H9 (cell line): ENCODE measurements around the gene KIF5C. TPM values are rescaled to one million over a fixed set of nuclear protein-coding genes. Genes with fewer than 3 reads are reported as not detected.

Experiments
- DNase-seq: peaks from one replicate; pipeline ENCODE4 v3.0.0-alpha.2; 2017
- H2AFZ ChIP-seq: one replicate; pipeline ENCODE4 v1.6.1; 2013; ENCODE audit warnings: mild to moderate bottlenecking, low read length, control low read depth, moderate library complexity
- H2AK5ac ChIP-seq: 2 replicates; pipeline ENCODE4 v1.6.1; 2013; ENCODE audit warnings: low read length, control low read depth, mixed read lengths; ENCODE audit not compliant: insufficient read length
- H2BK120ac ChIP-seq: one replicate; pipeline ENCODE4 v1.6.1; 2013; ENCODE audit warnings: low read depth, mild to moderate bottlenecking, low read length, control low read depth, inconsistent platforms; ENCODE audit not compliant: poor library complexity, severe bottlenecking
- H2BK12ac ChIP-seq: 2 replicates; pipeline ENCODE4 v1.6.1; 2013; ENCODE audit warnings: low read length, control low read depth, mixed read lengths, low read depth; ENCODE audit not compliant: insufficient read length
- H2BK15ac ChIP-seq: 2 replicates; pipeline ENCODE4 v1.6.1; 2013; ENCODE audit warnings: low read depth, low read length, control low read depth
- H2BK20ac ChIP-seq: one replicate; pipeline ENCODE4 v1.6.1; 2013; ENCODE audit warnings: low read depth, mild to moderate bottlenecking, low read length, control low read depth, inconsistent platforms; ENCODE audit not compliant: poor library complexity, severe bottlenecking
- H2BK5ac ChIP-seq: 2 replicates; pipeline ENCODE4 v1.6.1; 2013; ENCODE audit warnings: low read length, control low read depth, mixed read lengths; ENCODE audit not compliant: insufficient read length
- H3K14ac ChIP-seq: 2 replicates; pipeline ENCODE4 v1.6.1; 2013; ENCODE audit warnings: low read length, control low read depth; ENCODE audit not compliant: insufficient read depth
- H3K18ac ChIP-seq: 2 replicates; pipeline ENCODE4 v1.6.1; 2013; ENCODE audit warnings: low read depth, mild to moderate bottlenecking, mixed read lengths, low read length, control low read depth; ENCODE audit not compliant: insufficient read length
- H3K23ac ChIP-seq: 2 replicates; pipeline ENCODE4 v1.6.1; 2013; ENCODE audit warnings: low read length, control low read depth, mixed read lengths, low read depth; ENCODE audit not compliant: insufficient read length
- H3K23me2 ChIP-seq: 2 replicates; pipeline ENCODE4 v1.6.1; 2013; ENCODE audit warnings: low read depth, mild to moderate bottlenecking, mixed read lengths, low read length, control low read depth; ENCODE audit not compliant: insufficient read length, poor library complexity, severe bottlenecking
- H3K27ac ChIP-seq: 2 replicates; pipeline ENCODE4 v1.5.1; 2013; ENCODE audit warnings: low read length, control low read depth, mixed read lengths, low read depth; ENCODE audit not compliant: insufficient read length
- H3K27me3 ChIP-seq: 2 replicates; pipeline ENCODE4 v1.6.1; 2013; ENCODE audit warnings: low read length, control low read depth, inconsistent platforms; ENCODE audit not compliant: insufficient read depth
- H3K4ac ChIP-seq: 2 replicates; pipeline ENCODE4 v1.6.1; 2013; ENCODE audit warnings: low read depth, mild to moderate bottlenecking, control low read depth, inconsistent platforms, low read length, moderate library complexity
- H3K4me1 ChIP-seq: 2 replicates; pipeline ENCODE4 v1.6.1; 2013; ENCODE audit warnings: low read length, control low read depth, inconsistent platforms; ENCODE audit not compliant: insufficient read depth
- H3K4me2 ChIP-seq: 2 replicates; pipeline ENCODE4 v1.6.1; 2013; ENCODE audit warnings: low read length, control low read depth, mixed read lengths; ENCODE audit not compliant: insufficient read length, insufficient read depth
- H3K56ac ChIP-seq: 2 replicates; pipeline ENCODE4 v1.6.1; 2013; ENCODE audit warnings: low read depth, mild to moderate bottlenecking, mixed read lengths, low read length, control low read depth; ENCODE audit not compliant: insufficient read length
- H3K79me1 ChIP-seq: 2 replicates; pipeline ENCODE4 v1.6.1; 2013; ENCODE audit warnings: low read depth, mild to moderate bottlenecking, moderate library complexity, low read length, control low read depth, inconsistent platforms; ENCODE audit not compliant: insufficient read depth, poor library complexity, severe bottlenecking
- H3K79me2 ChIP-seq: 2 replicates; pipeline ENCODE4 v1.6.1; 2013; ENCODE audit warnings: low read length, control low read depth, inconsistent platforms; ENCODE audit not compliant: insufficient read depth
- H3K9ac ChIP-seq: 2 replicates; pipeline ENCODE4 v1.6.1; 2013; ENCODE audit warnings: low read length, control low read depth, mixed read lengths; ENCODE audit not compliant: insufficient read length; ENCODE audit errors: extremely low read depth
- H3K9me3 ChIP-seq: one replicate; pipeline ENCODE4 v1.6.1; 2013; ENCODE audit warnings: low read depth, low read length, inconsistent platforms; ENCODE audit not compliant: control insufficient read depth
- H3T11ph ChIP-seq: one replicate; pipeline ENCODE4 v1.6.1; 2013; ENCODE audit warnings: mild to moderate bottlenecking, low read length, control low read depth, inconsistent platforms
- H4K20me1 ChIP-seq: one replicate; pipeline ENCODE4 v1.6.1; 2013; ENCODE audit not compliant: control insufficient read depth, insufficient read length, insufficient read depth
- H4K5ac ChIP-seq: 2 replicates; pipeline ENCODE4 v1.6.1; 2013; ENCODE audit warnings: low read depth, mild to moderate bottlenecking, mixed read lengths, low read length, control low read depth; ENCODE audit not compliant: insufficient read length
- H4K8ac ChIP-seq: replicated peaks from 2 replicates; pipeline ENCODE4 v1.6.1; 2013; ENCODE audit warnings: low read length, control low read depth, mixed read lengths, low read depth; ENCODE audit not compliant: insufficient read length
- H4K91ac ChIP-seq: 2 replicates; pipeline ENCODE4 v1.6.1; 2013; ENCODE audit warnings: low read depth, mild to moderate bottlenecking, moderate library complexity, mixed read lengths, low read length, control low read depth; ENCODE audit not compliant: insufficient read length
- H3K27ac Mint-ChIP-seq, 3 experiments: 2 replicates in 2 of 3; 3 replicates in 1 of 3; pipeline ENCODE4 v1.8.0; 2020 to 2021; ENCODE audit warnings: mixed read lengths in 3 of 3, mild to moderate bottlenecking in 1 of 3, moderate library complexity in 1 of 3
- H3K27me3 Mint-ChIP-seq: 2 replicates; pipeline ENCODE4 v1.8.0; 2021; ENCODE audit warnings: low read depth, mild to moderate bottlenecking, moderate library complexity, mixed read lengths
- H3K36me3 Mint-ChIP-seq, 3 experiments: 2 replicates in 2 of 3; 3 replicates in 1 of 3; pipeline ENCODE4 v1.8.0; 2020 to 2021; ENCODE audit warnings: low read depth in 3 of 3, mixed read lengths in 3 of 3; ENCODE audit not compliant: insufficient read depth in 1 of 3
- H3K4me1 Mint-ChIP-seq, 2 experiments: 2 replicates each; pipeline ENCODE4 v1.8.0; 2020; ENCODE audit warnings: mixed read lengths in 2 of 2
- H3K4me3 Mint-ChIP-seq, 2 experiments: 2 replicates in 1 of 2; 3 replicates in 1 of 2; pipeline ENCODE4 v1.8.0; 2020 to 2021; ENCODE audit warnings: mild to moderate bottlenecking in 2 of 2, mixed read lengths in 2 of 2, moderate library complexity in 1 of 2
- H3K9me3 Mint-ChIP-seq, 2 experiments: 2 replicates in 1 of 2; 3 replicates in 1 of 2; pipeline ENCODE4 v1.8.0; 2020; ENCODE audit warnings: mild to moderate bottlenecking in 2 of 2, mixed read lengths in 2 of 2, moderate library complexity in 1 of 2
- WGBS: extraction: QIAGEN DNeasy Blood & Tissue Kit; methylation state at CpG from one replicate; pipeline ENCODE4 v1.1.7; 2013; ENCODE audit warnings: missing lambda C conversion rate, low lambda C conversion rate, mixed read lengths; ENCODE audit not compliant: insufficient read length; ENCODE audit errors: extremely low coverage; 5-methylcytosine and 5-hydroxymethylcytosine counted together
- total RNA-seq: library from RNA; stranded (reverse); gene quantifications from 2 replicates; pipeline ENCODE4 v1.2.1, GENCODE V29; 2021
- TF ChIP-seq, protein P1 (sequence below): fragments of 200-600 bp; sonication (generic); conservative IDR thresholded peaks from 3 replicates; pipeline ENCODE4 v1.8.0; 2021; ENCODE audit warnings: antibody characterized with exemption, mild to moderate bottlenecking

Gene KIF5C
- total RNA-seq, 1 experiment from 2014 or later = 52.9 TPM

DNA sequence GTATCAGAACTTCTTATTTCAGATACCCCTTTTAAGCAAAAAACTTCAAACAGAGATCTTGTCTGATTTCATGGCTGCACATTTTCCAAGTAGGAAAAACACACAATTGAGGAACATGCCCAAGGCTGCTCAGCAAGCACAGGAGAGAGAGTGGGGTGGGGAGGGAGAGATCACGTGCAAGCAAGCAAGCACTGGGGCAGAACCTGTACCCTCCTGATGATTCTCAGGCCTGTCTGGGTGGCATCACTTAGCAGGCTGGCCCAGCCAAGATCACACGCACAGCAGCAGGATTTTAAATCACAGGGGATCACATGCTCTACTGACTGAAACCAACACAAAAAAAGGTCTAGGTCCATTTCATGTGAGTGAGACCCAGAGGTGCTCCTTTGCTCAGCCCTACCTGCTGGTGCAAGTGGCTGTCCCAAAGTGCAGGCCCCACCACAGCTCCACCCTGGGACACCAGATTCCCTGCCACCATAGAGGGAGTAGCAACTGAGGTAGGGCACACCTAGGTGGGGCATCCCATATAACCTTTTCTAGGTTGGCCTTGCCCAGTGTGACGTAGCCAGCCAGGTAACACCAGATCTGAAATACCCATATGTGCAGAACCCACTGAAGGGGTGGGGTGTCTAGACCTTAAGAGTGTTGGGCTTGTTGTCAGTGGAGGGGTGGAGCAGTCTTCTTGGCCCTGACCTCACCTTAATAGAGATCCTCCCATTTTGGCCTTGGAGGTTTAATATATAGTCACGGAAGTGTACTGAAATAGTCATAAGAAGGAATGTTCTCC lies 161.7 kb downstream of the KIF5C start:
- no peak overlapping the region for H3K23ac ChIP-seq
- H3K4ac ChIP-seq = no peak overlapping the region
- H4K91ac ChIP-seq = no peak overlapping the region
- H2BK5ac ChIP-seq = no peak overlapping the region
- Mint-ChIP-seq H3K27me3 (peaks cover 38% of the 10 kb centered on the region), H3K9me3 (no peaks in the 10 kb centered on the region), H3K4me1 (peaks cover 23 to 24% of the 10 kb centered on the region in 2 experiments), H3K4me3 (no peak overlapping the region; a peak in 1 of 5 replicates), H3K36me3 (no peaks in the 10 kb centered on the region), H3K27ac (no peak overlapping the region; a peak in 1 of 7 replicates)
- H3K14ac ChIP-seq = no peak overlapping the region
- H3K4me2 ChIP-seq = no peak overlapping the region
- no peak overlapping the region for H2BK15ac ChIP-seq
- no peak overlapping the region for H2BK20ac ChIP-seq
- H4K5ac ChIP-seq = no peak overlapping the region
- H2BK12ac ChIP-seq = no peak overlapping the region
- no peak overlapping the region for H2AFZ ChIP-seq
- 0 out of 2 replicates have a peak, but pooled peaks cover 3% of the 10 kb centered on the region for H3K4me1 ChIP-seq
- no peak overlapping the region for H3K9ac ChIP-seq
- H3T11ph ChIP-seq = no peak overlapping the region
- no CpG with 5 or more reads among the region's 4 CpGs for WGBS
- TF ChIP-seq, protein P1, sequence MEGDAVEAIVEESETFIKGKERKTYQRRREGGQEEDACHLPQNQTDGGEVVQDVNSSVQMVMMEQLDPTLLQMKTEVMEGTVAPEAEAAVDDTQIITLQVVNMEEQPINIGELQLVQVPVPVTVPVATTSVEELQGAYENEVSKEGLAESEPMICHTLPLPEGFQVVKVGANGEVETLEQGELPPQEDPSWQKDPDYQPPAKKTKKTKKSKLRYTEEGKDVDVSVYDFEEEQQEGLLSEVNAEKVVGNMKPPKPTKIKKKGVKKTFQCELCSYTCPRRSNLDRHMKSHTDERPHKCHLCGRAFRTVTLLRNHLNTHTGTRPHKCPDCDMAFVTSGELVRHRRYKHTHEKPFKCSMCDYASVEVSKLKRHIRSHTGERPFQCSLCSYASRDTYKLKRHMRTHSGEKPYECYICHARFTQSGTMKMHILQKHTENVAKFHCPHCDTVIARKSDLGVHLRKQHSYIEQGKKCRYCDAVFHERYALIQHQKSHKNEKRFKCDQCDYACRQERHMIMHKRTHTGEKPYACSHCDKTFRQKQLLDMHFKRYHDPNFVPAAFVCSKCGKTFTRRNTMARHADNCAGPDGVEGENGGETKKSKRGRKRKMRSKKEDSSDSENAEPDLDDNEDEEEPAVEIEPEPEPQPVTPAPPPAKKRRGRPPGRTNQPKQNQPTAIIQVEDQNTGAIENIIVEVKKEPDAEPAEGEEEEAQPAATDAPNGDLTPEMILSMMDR = no peak
- no peak overlapping the region for H4K8ac ChIP-seq
- no peaks in the 10 kb centered on the region for H3K79me1 ChIP-seq
- no peak overlapping the region for H3K18ac ChIP-seq
- H2AK5ac ChIP-seq = no peak overlapping the region
- H3K56ac ChIP-seq = no peak overlapping the region
- no peaks in the 10 kb centered on the region for H4K20me1 ChIP-seq
- no peak overlapping the region for H3K27ac ChIP-seq
- H3K23me2 ChIP-seq = peaks cover 7% of the 10 kb centered on the region
- no peaks in the 10 kb centered on the region for H3K79me2 ChIP-seq
- H3K27me3 ChIP-seq = peaks cover 6% of the 10 kb centered on the region
- DNase-seq = no peak
- H2BK120ac ChIP-seq = no peak overlapping the region
- no peaks in the 10 kb centered on the region for H3K9me3 ChIP-seq
